GM21528 (cell line): Measurements from ENCODE around the gene MMRN1.

ENCODE experiments used
- ATAC-seq: cut with Tn5 transposase; IDR thresholded peaks from one replicate; pipeline ENCODE4 v1.9.1; 2021; ENCODE audit warnings: mild to moderate bottlenecking, moderate library complexity; ENCODE audit not compliant: unreplicated experiment, low FRiP score

Gene MMRN1

GRCh38 chr4:89992744-89993143 is 98.1 kb downstream of the MMRN1 start:
- no peak for ATAC-seq

GRCh38 chr4:89994176-89994873 is 99.7 kb downstream of the MMRN1 start:
- ATAC-seq, result no peak

GRCh38 chr4:89995006-89995405 is 100.4 kb downstream of the MMRN1 start:
- ATAC-seq, result no peak

GRCh38 chr4:89995814-89996213 is 101.2 kb downstream of the MMRN1 start:
- no peak for ATAC-seq

- no peak for ATAC-seq
Observed at GRCh38 chr4:89997171-89997704, 102.6 kb downstream of the MMRN1 start.

- no peak for ATAC-seq
Observed at GRCh38 chr4:89998469-89999011, 103.9 kb downstream of the MMRN1 start.

GRCh38 chr4:90001023-90001422 is 106.4 kb downstream of the MMRN1 start:
- no peak for ATAC-seq

- no peak for ATAC-seq
Observed at GRCh38 chr4:90002441-90003062, 107.9 kb downstream of the MMRN1 start.
